Sigmoid colon (tissue), 3 donors: ENCODE results near the gene BCCIP.

ENCODE experiments used
- CTCF ChIP-seq, 4 experiments: fragments of 450-650 bp in 3 of 4; fragments of 200-600 bp in 1 of 4; IDR thresholded peaks; one replicate each; pipeline ENCODE4 v1.5.1; 2016 to 2019; ENCODE audit warnings: antibody characterized with exemption in 4 of 4, mild to moderate bottlenecking in 3 of 4, moderate library complexity in 2 of 4
- POLR2A ChIP-seq, 2 donors: fragments of 450-650 bp; IDR thresholded peaks; one replicate each; pipeline ENCODE4 v1.6.1; 2016; ENCODE audit warnings: antibody characterized with exemption in 2 of 2, mild to moderate bottlenecking in 2 of 2, moderate library complexity in 2 of 2

- TF ChIP-seq CTCF (IDR thresholded peaks at IDR 0.05) (no peak), POLR2A (IDR thresholded peaks at IDR 0.05) (peak; percentile 15 to 25)
These were observed at the start of gene BCCIP, which contains the start of gene UROS for GRCh38 chr10:125822878-125823662.
